WTC11 (cell line): Measurements from ENCODE around the gene HINT3. TPM values are rescaled to one million over a fixed set of nuclear protein-coding genes. Genes with fewer than 3 reads are reported as not detected.

Experiments
- FOXK1 ChIP-seq: sonication (generic); formaldehyde crosslinking; IDR thresholded peaks from 2 replicates; pipeline ENCODE4 v1.8.0; 2022; ENCODE audit warnings: mild to moderate bottlenecking, moderate library complexity, missing genetic modification reagents
- FOXP1 ChIP-seq: sonication (generic); formaldehyde crosslinking; IDR thresholded peaks from 2 replicates; pipeline ENCODE4 v1.8.0; 2022; ENCODE audit warnings: missing genetic modification reagents, mild to moderate bottlenecking, moderate library complexity, borderline replicate concordance
- GABPB1 ChIP-seq: sonication (generic); formaldehyde crosslinking; IDR thresholded peaks from 2 replicates; pipeline ENCODE4 v1.8.1; 2023; ENCODE audit warnings: mild to moderate bottlenecking, missing genetic modification reagents
- GRHL2 ChIP-seq: fragments of 250-450 bp; sonication (Bioruptor Pico); IDR thresholded peaks from 2 replicates; pipeline ENCODE4 v1.8.0; 2022; ENCODE audit warnings: mild to moderate bottlenecking, moderate library complexity; ENCODE audit not compliant: insufficient replicate concordance, severe bottlenecking
- KAT7 ChIP-seq: sonication (generic); formaldehyde crosslinking; IDR thresholded peaks from 2 replicates; pipeline ENCODE4 v1.8.1; 2023; ENCODE audit warnings: missing genetic modification reagents, mild to moderate bottlenecking, borderline replicate concordance
- NFATC4 ChIP-seq: fragments of 250-450 bp; sonication (Bioruptor Pico); IDR thresholded peaks from 2 replicates; pipeline ENCODE4 v1.9.0; 2021; ENCODE audit warnings: mild to moderate bottlenecking
- NR2C2 ChIP-seq: sonication (generic); formaldehyde crosslinking; IDR thresholded peaks from 2 replicates; pipeline ENCODE4 v1.8.0; 2022; ENCODE audit warnings: mild to moderate bottlenecking, missing genetic modification reagents
- PRRX2 ChIP-seq: fragments of 250-450 bp; sonication (Bioruptor Pico); IDR thresholded peaks from 2 replicates; pipeline ENCODE4 v1.8.0; 2021; ENCODE audit warnings: mild to moderate bottlenecking
- SMAD3 ChIP-seq: sonication (generic); formaldehyde crosslinking; IDR thresholded peaks from 2 replicates; pipeline ENCODE4 v1.8.0; 2022; ENCODE audit warnings: missing genetic modification reagents, mild to moderate bottlenecking, borderline replicate concordance
- SP1 ChIP-seq: sonication (generic); formaldehyde crosslinking; conservative IDR thresholded peaks from 2 replicates; pipeline ENCODE4 v1.8.1; 2022; ENCODE audit warnings: missing genetic modification reagents
- TEAD1 ChIP-seq: sonication (generic); formaldehyde crosslinking; IDR thresholded peaks from 2 replicates; pipeline ENCODE4 v1.8.0; 2022; ENCODE audit warnings: mild to moderate bottlenecking, missing genetic modification reagents
- TEAD4 ChIP-seq: sonication (generic); formaldehyde crosslinking; IDR thresholded peaks from 2 replicates; pipeline ENCODE4 v1.8.0; 2022; ENCODE audit warnings: mild to moderate bottlenecking, missing genetic modification reagents
- ZBTB21 ChIP-seq: sonication (generic); formaldehyde crosslinking; IDR thresholded peaks from 2 replicates; pipeline ENCODE4 v1.8.1; 2023; ENCODE audit warnings: mild to moderate bottlenecking, missing genetic modification reagents, borderline replicate concordance
- ZNF232 ChIP-seq: sonication (generic); formaldehyde crosslinking; IDR thresholded peaks from 2 replicates; pipeline ENCODE4 v1.8.0; 2022; ENCODE audit warnings: mild to moderate bottlenecking, missing genetic modification reagents
- ZNF317 ChIP-seq: sonication (generic); formaldehyde crosslinking; IDR thresholded peaks from 2 replicates; pipeline ENCODE4 v1.8.1; 2023; ENCODE audit warnings: low read depth, mild to moderate bottlenecking, moderate library complexity, missing genetic modification reagents, borderline replicate concordance
- ZNF396 ChIP-seq: fragments of 250-450 bp; sonication (Bioruptor Pico); IDR thresholded peaks from 2 replicates; pipeline ENCODE4 v1.8.0; 2021; ENCODE audit warnings: mild to moderate bottlenecking, moderate library complexity, borderline replicate concordance
- ZNF416 ChIP-seq: fragments of 250-450 bp; sonication (Bioruptor Pico); IDR thresholded peaks from 2 replicates; pipeline ENCODE4 v1.9.0; 2021; ENCODE audit warnings: mild to moderate bottlenecking, inconsistent platforms
- total RNA-seq: library from RNA; stranded (reverse); gene quantifications from 3 replicates; pipeline ENCODE4 v1.2.3, GENCODE V29; 2021
- TF ChIP-seq, protein P1 (sequence below): sonication (generic); formaldehyde crosslinking; IDR thresholded peaks from 2 replicates; pipeline ENCODE4 v1.8.1; 2023; ENCODE audit warnings: mild to moderate bottlenecking, moderate library complexity, missing genetic modification reagents
- TF ChIP-seq, protein P2 (sequence below): sonication (generic); formaldehyde crosslinking; IDR thresholded peaks from 2 replicates; pipeline ENCODE4 v1.8.0; 2023; ENCODE audit warnings: missing genetic modification reagents, mild to moderate bottlenecking, borderline replicate concordance
- TF ChIP-seq, protein P3 (sequence below): sonication (generic); formaldehyde crosslinking; IDR thresholded peaks from 2 replicates; pipeline ENCODE4 v1.8.1; 2023; ENCODE audit warnings: mild to moderate bottlenecking, missing genetic modification reagents, moderate library complexity
- TF ChIP-seq, protein P4 (sequence below): sonication (generic); formaldehyde crosslinking; IDR thresholded peaks from 2 replicates; pipeline ENCODE4 v1.8.0; 2022; ENCODE audit warnings: mild to moderate bottlenecking, missing genetic modification reagents
- TF ChIP-seq, protein P5 (sequence below): sonication (generic); formaldehyde crosslinking; conservative IDR thresholded peaks from 2 replicates; pipeline ENCODE4 v1.8.1; 2023; ENCODE audit warnings: mild to moderate bottlenecking, low read depth, missing genetic modification reagents, moderate library complexity
- TF ChIP-seq, protein P6 (sequence below): sonication (generic); formaldehyde crosslinking; IDR thresholded peaks from 2 replicates; pipeline ENCODE4 v1.8.1; 2023; ENCODE audit warnings: mild to moderate bottlenecking, missing genetic modification reagents, moderate library complexity
- TF ChIP-seq, protein P7 (sequence below): sonication (generic); formaldehyde crosslinking; IDR thresholded peaks from 2 replicates; pipeline ENCODE4 v1.8.0; 2023; ENCODE audit warnings: mild to moderate bottlenecking, missing genetic modification reagents

The HINT3 gene
- total RNA-seq, 1 experiment from 2014 or later: 9.4 TPM

DNA sequence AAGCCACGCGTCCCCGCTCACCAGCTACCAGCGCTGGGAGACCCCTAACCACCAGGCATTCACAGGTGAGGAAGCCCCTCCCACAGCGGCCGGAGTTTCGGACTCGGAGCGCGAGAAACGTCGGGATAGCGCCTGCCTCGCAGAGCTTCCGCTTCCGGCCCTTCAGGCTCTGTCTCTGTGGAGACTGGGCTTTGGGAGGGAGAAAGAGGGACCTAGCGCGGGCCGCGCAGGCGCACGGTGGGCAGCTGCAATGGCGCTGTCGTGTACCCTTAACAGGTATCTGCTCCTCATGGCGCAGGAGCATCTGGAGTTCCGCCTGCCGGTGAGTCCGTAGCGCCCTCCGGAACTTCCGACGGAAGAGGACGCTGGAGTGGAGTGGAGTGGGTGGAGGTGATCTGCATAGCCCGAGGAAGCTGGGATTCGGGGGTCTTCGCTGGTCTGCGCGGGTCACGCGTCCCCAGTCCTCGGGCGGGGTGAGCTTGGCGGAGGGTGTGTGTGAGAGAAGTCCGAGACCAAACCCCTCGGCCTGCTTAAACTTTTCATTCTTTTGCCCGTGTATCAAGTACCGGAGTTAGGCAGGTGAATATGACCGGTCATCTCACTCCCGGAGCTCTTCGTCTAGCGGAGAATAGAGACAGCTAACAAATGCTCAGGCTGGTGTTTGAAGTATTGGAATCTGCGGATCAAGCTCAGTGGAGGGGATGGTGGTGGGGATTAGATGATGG is 29.9 kb downstream of the HINT3 start, which contains the start of gene TRMT11 (continued):
- TF ChIP-seq ZBTB21: 0 out of 2 replicates have a peak, but pooled peaks have one; percentile 41
- TF ChIP-seq, protein P1, sequence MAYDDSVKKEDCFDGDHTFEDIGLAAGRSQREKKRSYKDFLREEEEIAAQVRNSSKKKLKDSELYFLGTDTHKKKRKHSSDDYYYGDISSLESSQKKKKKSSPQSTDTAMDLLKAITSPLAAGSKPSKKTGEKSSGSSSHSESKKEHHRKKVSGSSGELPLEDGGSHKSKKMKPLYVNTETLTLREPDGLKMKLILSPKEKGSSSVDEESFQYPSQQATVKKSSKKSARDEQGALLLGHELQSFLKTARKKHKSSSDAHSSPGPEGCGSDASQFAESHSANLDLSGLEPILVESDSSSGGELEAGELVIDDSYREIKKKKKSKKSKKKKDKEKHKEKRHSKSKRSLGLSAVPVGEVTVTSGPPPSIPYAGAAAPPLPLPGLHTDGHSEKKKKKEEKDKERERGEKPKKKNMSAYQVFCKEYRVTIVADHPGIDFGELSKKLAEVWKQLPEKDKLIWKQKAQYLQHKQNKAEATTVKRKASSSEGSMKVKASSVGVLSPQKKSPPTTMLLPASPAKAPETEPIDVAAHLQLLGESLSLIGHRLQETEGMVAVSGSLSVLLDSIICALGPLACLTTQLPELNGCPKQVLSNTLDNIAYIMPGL: no peak
- TF ChIP-seq ZNF232: peak; percentile 81; the same call in 1 of the 2 replicates
- TF ChIP-seq TEAD1 (CRISPR knock-in tag): peak; percentile 96
- TF ChIP-seq, protein P2, sequence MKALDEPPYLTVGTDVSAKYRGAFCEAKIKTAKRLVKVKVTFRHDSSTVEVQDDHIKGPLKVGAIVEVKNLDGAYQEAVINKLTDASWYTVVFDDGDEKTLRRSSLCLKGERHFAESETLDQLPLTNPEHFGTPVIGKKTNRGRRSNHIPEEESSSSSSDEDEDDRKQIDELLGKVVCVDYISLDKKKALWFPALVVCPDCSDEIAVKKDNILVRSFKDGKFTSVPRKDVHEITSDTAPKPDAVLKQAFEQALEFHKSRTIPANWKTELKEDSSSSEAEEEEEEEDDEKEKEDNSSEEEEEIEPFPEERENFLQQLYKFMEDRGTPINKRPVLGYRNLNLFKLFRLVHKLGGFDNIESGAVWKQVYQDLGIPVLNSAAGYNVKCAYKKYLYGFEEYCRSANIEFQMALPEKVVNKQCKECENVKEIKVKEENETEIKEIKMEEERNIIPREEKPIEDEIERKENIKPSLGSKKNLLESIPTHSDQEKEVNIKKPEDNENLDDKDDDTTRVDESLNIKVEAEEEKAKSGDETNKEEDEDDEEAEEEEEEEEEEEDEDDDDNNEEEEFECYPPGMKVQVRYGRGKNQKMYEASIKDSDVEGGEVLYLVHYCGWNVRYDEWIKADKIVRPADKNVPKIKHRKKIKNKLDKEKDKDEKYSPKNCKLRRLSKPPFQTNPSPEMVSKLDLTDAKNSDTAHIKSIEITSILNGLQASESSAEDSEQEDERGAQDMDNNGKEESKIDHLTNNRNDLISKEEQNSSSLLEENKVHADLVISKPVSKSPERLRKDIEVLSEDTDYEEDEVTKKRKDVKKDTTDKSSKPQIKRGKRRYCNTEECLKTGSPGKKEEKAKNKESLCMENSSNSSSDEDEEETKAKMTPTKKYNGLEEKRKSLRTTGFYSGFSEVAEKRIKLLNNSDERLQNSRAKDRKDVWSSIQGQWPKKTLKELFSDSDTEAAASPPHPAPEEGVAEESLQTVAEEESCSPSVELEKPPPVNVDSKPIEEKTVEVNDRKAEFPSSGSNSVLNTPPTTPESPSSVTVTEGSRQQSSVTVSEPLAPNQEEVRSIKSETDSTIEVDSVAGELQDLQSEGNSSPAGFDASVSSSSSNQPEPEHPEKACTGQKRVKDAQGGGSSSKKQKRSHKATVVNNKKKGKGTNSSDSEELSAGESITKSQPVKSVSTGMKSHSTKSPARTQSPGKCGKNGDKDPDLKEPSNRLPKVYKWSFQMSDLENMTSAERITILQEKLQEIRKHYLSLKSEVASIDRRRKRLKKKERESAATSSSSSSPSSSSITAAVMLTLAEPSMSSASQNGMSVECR (CRISPR knock-in tag): peak; percentile 67; the same call in 1 of the 2 replicates
- 0 out of 2 replicates have a peak, but pooled peaks have one; percentile 4 for TF ChIP-seq ZNF416 (CRISPR knock-in tag)
- TF ChIP-seq, protein P3, sequence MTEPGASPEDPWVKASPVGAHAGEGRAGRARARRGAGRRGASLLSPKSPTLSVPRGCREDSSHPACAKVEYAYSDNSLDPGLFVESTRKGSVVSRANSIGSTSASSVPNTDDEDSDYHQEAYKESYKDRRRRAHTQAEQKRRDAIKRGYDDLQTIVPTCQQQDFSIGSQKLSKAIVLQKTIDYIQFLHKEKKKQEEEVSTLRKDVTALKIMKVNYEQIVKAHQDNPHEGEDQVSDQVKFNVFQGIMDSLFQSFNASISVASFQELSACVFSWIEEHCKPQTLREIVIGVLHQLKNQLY (CRISPR knock-in tag): no peak
- no peak for TF ChIP-seq GRHL2 (CRISPR knock-in tag)
- no peak for TF ChIP-seq NFATC4 (CRISPR knock-in tag)
- no peak for TF ChIP-seq PRRX2 (CRISPR knock-in tag)
- peak; percentile 54; the same call in 1 of the 2 replicates for TF ChIP-seq FOXK1 (CRISPR knock-in tag)
- no peak for TF ChIP-seq ZNF396 (CRISPR knock-in tag)
- TF ChIP-seq NR2C2 (CRISPR knock-in tag): no peak
- TF ChIP-seq TEAD4: no peak
- TF ChIP-seq, protein P4, sequence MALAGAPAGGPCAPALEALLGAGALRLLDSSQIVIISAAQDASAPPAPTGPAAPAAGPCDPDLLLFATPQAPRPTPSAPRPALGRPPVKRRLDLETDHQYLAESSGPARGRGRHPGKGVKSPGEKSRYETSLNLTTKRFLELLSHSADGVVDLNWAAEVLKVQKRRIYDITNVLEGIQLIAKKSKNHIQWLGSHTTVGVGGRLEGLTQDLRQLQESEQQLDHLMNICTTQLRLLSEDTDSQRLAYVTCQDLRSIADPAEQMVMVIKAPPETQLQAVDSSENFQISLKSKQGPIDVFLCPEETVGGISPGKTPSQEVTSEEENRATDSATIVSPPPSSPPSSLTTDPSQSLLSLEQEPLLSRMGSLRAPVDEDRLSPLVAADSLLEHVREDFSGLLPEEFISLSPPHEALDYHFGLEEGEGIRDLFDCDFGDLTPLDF (CRISPR knock-in tag): 0 out of 2 replicates have a peak, but pooled peaks have one; percentile 50
- TF ChIP-seq, protein P5, sequence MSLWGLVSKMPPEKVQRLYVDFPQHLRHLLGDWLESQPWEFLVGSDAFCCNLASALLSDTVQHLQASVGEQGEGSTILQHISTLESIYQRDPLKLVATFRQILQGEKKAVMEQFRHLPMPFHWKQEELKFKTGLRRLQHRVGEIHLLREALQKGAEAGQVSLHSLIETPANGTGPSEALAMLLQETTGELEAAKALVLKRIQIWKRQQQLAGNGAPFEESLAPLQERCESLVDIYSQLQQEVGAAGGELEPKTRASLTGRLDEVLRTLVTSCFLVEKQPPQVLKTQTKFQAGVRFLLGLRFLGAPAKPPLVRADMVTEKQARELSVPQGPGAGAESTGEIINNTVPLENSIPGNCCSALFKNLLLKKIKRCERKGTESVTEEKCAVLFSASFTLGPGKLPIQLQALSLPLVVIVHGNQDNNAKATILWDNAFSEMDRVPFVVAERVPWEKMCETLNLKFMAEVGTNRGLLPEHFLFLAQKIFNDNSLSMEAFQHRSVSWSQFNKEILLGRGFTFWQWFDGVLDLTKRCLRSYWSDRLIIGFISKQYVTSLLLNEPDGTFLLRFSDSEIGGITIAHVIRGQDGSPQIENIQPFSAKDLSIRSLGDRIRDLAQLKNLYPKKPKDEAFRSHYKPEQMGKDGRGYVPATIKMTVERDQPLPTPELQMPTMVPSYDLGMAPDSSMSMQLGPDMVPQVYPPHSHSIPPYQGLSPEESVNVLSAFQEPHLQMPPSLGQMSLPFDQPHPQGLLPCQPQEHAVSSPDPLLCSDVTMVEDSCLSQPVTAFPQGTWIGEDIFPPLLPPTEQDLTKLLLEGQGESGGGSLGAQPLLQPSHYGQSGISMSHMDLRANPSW: no peak
- 0 out of 2 replicates have a peak, but pooled peaks have one; percentile 83 for TF ChIP-seq KAT7 (CRISPR knock-in tag)
- TF ChIP-seq, protein P6, sequence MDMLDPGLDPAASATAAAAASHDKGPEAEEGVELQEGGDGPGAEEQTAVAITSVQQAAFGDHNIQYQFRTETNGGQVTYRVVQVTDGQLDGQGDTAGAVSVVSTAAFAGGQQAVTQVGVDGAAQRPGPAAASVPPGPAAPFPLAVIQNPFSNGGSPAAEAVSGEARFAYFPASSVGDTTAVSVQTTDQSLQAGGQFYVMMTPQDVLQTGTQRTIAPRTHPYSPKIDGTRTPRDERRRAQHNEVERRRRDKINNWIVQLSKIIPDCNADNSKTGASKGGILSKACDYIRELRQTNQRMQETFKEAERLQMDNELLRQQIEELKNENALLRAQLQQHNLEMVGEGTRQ (CRISPR knock-in tag): peak; percentile 25; the same call in 1 of the 2 replicates
- peak; percentile 87; the same call in 1 of the 2 replicates for TF ChIP-seq FOXP1 (CRISPR knock-in tag)
- peak; percentile 87 for TF ChIP-seq SP1 (CRISPR knock-in tag)
- TF ChIP-seq SMAD3 (CRISPR knock-in tag): peak; percentile 89
- TF ChIP-seq GABPB1 (CRISPR knock-in tag): peak; percentile 86
- TF ChIP-seq, protein P7, sequence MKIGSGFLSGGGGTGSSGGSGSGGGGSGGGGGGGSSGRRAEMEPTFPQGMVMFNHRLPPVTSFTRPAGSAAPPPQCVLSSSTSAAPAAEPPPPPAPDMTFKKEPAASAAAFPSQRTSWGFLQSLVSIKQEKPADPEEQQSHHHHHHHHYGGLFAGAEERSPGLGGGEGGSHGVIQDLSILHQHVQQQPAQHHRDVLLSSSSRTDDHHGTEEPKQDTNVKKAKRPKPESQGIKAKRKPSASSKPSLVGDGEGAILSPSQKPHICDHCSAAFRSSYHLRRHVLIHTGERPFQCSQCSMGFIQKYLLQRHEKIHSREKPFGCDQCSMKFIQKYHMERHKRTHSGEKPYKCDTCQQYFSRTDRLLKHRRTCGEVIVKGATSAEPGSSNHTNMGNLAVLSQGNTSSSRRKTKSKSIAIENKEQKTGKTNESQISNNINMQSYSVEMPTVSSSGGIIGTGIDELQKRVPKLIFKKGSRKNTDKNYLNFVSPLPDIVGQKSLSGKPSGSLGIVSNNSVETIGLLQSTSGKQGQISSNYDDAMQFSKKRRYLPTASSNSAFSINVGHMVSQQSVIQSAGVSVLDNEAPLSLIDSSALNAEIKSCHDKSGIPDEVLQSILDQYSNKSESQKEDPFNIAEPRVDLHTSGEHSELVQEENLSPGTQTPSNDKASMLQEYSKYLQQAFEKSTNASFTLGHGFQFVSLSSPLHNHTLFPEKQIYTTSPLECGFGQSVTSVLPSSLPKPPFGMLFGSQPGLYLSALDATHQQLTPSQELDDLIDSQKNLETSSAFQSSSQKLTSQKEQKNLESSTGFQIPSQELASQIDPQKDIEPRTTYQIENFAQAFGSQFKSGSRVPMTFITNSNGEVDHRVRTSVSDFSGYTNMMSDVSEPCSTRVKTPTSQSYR (CRISPR knock-in tag): no peak
- no peak for TF ChIP-seq ZNF317 (CRISPR knock-in tag)
